HG02973 (cell line): ENCODE data around the gene ABCA8.
"Not testable (repeated sequence)": the region's sequence is repeated elsewhere in the genome, so short reads cannot be mapped to it uniquely, and the experiment has no call there.

Experiments
- ATAC-seq: cut with Tn5 transposase; IDR thresholded peaks from one replicate; pipeline ENCODE4 v1.9.1; 2021; ENCODE audit warnings: moderate library complexity; ENCODE audit not compliant: unreplicated experiment

ABCA8 gene, protein sequence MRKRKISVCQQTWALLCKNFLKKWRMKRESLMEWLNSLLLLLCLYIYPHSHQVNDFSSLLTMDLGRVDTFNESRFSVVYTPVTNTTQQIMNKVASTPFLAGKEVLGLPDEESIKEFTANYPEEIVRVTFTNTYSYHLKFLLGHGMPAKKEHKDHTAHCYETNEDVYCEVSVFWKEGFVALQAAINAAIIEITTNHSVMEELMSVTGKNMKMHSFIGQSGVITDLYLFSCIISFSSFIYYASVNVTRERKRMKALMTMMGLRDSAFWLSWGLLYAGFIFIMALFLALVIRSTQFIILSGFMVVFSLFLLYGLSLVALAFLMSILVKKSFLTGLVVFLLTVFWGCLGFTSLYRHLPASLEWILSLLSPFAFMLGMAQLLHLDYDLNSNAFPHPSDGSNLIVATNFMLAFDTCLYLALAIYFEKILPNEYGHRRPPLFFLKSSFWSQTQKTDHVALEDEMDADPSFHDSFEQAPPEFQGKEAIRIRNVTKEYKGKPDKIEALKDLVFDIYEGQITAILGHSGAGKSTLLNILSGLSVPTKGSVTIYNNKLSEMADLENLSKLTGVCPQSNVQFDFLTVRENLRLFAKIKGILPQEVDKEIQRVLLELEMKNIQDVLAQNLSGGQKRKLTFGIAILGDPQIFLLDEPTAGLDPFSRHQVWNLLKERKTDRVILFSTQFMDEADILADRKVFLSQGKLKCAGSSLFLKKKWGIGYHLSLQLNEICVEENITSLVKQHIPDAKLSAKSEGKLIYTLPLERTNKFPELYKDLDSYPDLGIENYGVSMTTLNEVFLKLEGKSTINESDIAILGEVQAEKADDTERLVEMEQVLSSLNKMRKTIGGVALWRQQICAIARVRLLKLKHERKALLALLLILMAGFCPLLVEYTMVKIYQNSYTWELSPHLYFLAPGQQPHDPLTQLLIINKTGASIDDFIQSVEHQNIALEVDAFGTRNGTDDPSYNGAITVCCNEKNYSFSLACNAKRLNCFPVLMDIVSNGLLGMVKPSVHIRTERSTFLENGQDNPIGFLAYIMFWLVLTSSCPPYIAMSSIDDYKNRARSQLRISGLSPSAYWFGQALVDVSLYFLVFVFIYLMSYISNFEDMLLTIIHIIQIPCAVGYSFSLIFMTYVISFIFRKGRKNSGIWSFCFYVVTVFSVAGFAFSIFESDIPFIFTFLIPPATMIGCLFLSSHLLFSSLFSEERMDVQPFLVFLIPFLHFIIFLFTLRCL (N-terminal part only)

DNA sequence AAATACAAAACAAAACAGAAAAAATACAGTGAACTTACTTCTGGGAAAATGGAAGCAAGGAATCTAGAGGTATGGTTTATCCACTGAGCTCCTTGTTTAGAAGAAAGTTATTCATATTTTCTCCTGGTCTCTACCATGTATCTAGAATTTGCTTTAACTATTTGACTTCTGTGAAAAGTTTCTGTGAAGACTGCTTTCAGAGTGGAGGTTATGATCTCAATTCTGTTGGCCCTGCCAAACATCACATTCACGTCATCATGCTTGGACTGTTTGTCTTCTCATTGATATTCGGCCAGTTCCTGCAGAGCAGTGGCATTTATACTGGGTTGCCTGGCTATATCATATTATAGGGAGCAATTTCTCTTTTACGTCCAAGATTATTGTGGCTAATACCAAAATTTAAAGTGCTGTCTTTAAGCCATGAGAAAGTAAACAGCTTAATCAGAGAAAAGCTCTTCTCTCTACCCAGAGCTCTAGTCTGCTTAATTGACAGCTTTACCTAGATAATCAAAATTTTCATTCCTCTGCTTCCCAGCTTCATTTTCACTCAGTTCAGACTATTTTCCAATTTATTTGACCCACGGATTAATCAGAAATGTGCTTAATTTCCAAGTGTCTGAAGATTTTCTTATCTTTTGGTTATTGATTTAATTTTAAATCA lies at the start of gene ABCA8:
ABCA8 (minus strand) TSS at position 212 of the 661 bp plus-strand sequence. CDS start 13,358 bp downstream, outside the sequence.
- ATAC-seq: no peak

DNA sequence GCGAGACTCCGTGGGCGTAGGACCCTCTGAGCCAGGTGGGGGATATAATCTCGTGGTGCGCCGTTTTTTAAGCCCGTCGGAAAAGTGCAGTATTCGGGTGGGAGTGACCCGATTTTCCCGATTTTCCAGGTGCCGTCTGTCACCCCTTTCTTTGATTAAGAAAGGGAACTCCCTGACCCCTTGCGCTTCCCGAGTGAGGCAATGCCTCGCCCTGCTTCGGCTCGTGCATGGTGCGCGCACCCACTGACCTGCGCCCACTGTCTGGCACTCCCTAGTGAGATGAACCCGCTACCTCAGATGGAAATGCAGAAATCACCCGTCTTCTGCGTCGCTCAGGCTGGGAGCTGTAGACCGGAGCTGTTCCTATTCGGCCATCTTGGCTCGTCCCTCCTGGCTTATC lies 49.6 kb upstream of the ABCA8 start:
- not testable (repeated sequence) for ATAC-seq

DNA sequence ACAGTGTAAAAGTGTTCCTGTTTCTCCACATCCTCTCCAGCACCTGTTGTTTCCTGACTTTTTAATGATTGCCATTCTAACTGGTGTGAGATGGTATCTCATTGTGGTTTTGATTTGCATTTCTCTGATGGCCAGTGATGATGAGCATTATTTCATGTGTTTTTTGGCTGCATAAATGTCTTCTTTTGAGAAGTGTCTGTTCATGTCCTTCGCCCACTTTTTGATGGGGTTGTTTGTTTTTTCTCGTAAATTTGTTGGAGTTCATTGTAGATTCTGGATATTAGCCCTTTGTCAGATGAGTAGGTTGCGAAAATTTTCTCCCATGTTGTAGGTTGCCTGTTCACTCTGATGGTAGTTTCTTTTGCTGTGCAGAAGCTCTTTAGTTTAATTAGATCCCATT lies 44.6 kb upstream of the ABCA8 start:
- not testable (repeated sequence) for ATAC-seq

DNA sequence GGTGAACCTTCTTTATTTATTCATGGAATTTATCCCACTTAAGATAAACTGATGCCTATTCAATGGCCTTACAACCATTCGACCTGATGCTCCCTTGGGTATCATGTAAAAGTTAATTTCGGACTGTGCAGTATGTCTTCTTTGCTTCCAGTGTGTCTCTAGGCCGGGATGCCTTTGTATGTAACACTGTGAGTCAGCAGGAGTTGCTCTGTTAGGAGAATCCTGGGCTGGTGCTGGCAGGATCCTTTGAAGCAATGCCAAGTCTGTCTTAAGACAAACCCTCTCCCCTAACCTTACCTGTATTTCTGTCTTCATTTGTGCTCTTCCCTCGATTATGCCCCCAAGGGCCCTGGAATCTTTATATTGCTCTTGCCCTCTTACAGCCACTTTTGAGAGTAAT lies 37.9 kb upstream of the ABCA8 start:
- no peak for ATAC-seq

DNA sequence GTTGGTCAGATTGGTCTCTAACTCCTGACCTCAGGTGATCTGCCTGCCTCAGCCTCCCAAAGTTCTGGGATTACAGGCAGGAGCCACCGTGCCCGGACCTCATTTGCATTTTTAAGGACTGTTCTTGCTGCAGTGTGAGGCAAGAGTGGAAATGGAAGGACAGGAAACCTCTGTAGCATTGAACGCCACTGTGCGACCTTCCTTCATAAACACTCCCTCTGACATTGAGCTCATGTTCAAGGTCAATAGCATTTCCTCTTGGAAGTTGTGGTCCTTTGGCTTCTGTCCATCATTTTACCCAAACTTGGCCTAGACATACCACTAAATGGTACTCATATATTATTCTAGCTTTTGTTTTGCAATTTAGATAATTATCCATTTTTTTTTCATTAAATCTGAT lies 32.8 kb upstream of the ABCA8 start:
- ATAC-seq: no peak

DNA sequence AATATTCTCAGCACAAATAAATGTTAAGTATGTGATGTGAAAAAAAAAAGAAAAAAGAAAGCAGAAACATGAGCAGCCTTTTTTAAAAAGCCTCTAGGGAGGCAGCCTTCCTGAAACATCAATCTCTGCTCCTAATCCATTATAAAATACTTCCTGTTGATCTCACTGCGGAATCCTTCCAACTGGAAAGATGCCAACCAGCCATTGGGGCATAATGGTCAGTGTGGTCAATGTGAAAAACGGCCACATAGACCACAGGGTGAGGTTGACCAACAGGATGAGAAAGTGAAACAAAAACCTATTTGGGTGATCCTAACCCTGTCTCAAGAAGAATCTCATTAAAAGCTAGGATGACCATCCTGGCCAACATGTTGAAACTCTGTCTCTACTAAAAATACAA lies 26.1 kb upstream of the ABCA8 start:
- ATAC-seq: no peak

DNA sequence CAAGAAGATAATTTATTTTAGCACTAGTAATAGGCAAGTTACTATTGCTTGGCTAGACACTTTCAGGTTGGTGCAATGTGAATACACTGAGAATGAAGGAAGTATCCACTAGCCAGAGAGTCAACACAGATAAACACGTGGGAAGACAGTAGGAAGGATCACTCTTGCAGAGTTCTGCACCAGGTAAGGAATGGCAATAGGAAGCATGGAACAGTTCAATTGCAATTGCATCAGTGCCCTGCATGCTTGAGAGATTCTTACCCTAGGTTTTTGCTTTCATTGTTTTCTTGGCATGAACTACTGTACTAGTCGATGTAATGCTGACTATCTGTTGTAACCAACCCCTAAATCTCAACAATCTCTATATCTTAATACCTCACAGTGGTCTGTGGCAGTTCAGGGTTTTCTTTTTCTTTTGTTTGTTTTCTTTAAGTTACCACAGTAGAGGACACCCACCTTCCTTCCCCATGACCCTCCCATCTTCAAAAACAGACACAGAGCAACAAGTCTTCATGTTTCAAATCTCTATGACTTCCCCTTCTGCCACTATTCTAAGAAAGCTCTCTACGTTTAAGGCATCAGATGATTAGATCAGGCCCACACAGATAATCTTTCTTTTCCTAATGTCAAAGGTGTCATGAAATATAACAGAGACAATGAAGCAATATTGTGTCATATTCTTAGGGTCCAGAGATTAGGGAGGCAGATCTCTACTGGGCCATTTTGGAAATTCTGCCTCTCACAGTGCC lies 18.1 kb upstream of the ABCA8 start:
- ATAC-seq: no peak

DNA sequence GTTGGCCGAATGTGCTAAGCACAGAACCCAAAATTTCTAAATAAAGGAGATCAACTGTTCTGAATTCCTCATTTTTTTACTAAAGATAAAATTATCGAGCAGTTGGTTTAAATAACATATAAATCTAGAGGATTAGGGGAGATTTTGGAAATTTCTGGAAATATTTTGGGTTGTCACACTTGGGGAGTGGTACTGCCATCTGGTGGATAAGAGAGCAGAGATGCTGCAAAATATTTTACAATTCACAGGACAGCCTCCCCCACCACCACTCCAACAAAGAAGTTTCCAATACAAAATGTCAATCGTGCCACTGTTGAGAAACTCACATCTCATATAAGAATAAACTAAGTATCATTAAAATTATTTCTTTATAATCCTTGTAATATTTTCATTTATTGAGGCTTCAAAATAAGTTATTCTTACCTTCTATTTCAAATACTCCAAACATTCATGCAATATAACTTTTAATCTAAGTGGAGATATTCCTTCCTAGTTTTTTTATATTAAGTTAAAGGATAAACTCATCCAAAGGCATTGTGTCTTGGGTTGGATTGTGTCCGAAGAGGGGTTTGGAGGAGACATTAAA lies 17.0 kb upstream of the ABCA8 start:
- no peak for ATAC-seq

DNA sequence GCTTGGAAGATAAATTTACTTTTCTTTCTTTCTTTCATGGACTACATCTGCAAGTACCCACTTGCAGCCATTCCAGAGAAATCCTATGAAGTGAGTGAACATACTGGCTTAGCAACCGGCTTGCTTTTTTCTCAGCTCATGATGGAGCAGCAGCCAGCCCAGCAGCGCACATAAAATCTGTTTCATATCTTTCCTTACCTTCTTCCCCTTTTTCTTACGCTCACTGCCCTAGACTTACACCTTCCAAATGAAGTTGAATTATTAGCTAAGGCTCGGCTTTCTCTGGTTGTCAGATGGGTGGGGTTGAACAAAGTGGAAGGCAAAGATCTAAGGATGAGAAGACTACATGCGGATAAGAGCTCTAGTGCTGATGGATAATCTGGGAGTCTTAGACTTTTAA lies 13.9 kb upstream of the ABCA8 start:
- no peak for ATAC-seq

DNA sequence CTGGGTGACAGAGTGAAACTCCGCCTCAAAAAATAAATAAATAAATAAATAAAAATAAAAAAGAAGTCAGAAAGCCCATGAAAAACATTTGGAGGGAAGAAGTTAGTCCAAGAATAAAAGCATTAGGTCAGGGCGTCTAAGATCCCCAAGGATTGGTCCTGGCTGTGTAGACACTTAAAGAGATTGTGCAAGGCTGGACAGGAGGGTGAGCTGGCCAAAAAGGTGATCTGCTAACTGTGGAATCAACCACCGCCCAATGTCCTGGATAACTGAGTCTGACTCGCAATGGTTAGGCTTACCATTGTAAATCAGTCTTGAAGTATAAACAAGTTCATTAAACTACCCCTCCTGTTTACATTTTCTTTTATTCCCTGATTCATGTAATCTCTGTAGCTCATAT lies 8.8 kb upstream of the ABCA8 start:
- no peak for ATAC-seq

DNA sequence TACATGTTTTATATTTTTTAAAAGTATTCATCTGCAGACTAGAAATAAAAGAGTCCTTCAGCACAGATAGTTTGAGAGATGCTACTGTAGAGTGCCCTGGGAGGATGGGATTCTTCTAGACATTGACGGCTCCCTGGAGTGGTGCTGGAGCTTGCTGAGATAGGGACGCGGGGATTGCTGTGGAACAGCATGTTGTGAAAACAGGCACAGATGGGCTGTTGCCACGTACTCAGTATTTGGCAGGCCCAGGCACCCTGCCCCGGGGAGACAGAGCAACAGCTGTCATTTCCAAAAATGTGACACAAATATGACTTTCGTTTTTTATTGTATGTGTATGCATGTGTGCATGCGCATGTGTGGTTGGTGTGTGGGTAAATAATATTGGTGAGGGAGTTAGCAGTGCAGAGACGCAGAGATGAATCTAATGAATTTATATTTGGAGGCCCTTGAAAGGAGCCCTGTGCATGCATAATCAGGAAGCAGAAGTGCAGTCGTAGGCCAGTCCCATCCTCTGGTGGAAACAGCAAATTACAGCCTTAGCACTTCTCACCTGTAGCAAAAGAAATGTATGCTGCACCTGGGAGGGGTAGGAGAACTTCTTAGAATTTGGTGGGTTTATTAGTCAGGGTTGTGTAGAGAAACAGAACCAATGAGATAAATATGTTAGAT lies 6.2 kb upstream of the ABCA8 start:
- no peak for ATAC-seq

DNA sequence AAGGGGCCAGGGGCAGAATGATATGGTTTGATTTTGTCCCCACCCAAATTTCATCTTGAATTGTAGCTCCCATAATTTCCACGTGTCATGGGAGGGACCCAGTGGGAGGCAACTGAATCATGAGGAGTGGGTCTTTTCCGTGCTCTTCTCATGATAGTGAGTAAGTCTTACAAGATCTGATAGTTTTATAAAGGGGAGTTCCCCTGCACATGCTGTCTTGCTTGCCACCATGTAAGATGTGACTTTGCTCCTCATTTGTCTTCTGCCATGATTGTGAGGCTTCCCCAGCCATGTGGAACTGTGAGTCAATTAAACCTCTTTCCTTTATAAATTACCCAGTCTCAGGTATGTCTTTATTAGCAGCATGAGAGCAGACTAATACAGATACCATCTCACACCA lies 3.9 kb upstream of the ABCA8 start:
- not testable (repeated sequence) for ATAC-seq

DNA sequence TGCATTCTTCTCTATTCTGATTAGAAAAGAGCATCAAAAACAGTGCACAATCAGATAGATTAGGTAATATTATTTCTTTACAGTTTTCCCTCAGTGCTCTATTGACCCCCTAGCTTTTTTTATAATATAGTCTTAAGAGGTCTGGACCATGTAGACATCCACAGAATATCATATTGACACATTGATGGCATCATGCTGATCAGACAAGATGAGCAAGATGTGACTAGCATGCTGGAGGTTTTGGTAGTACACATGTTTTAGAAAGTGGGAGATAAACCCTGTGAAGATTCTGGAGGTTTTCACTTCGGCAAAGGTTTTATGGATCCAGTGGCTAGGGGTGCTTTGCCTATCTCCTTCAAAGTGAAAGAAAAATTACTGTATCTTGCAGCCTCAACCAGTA lies 2.8 kb upstream of the ABCA8 start:
- no peak for ATAC-seq

DNA sequence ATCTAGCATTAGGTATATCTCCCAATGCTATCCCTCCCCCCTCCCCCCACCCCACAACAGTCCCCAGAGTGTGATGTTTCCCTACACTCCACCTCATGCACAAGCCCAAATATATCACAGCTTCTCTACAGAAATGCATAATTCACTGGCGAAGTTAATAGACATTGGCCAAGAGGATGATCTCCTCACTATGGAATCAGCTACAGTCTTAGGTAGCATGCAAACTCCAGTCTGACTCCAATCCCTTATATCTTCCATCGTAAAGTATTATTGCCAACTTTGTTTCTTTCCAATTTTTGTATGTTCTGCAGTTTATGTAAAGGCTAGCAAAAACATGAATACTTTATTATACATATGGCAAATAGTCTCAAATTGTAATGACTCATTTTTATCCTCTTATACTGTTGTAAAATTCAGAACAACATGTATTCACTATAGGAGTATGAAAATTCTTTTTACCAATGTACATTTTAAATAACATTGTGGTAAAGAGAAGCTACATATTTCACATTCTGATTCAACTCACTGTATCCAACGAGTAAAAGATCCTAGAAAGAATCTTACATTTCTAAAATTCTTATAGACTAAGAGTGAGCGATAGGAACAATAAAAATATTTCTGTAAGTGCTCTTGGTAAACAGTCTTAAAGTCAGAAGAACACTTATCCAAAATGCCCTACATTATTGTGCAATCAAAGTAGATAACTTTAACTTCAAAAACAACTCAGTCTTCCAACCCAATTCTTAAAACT lies 871 bp downstream of the ABCA8 start:
- ATAC-seq: no peak

DNA sequence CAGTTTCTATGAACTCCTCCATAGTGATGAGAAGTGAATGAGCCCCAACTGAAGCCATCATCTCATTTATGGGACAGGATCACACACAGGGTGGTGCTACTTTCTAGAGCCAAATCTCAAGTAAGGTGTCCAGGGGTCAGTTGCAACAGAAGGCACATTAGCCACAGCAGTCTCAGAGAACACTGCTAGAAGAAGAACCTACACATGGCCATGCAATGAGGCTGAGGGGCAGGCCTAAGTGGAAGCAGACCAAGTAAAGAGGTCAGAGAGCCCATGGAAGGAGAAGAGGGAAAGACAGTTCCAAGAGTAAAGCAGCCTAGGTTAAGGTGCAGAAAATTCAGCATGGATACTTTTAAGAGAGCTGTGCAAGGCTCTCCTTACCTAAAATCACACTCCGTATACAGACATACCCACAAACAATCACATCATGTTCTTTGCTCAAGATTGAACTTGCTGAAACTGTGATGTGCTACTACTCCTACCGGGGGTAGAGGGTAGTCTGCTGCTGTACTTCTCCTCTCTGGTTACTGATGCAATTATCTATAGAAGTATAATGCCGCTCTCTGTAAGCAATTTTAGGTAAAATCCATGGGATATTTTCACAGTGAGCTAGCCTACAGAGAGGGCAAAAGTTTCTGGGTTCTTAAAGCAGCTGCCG lies 1.7 kb downstream of the ABCA8 start:
- no peak for ATAC-seq

DNA sequence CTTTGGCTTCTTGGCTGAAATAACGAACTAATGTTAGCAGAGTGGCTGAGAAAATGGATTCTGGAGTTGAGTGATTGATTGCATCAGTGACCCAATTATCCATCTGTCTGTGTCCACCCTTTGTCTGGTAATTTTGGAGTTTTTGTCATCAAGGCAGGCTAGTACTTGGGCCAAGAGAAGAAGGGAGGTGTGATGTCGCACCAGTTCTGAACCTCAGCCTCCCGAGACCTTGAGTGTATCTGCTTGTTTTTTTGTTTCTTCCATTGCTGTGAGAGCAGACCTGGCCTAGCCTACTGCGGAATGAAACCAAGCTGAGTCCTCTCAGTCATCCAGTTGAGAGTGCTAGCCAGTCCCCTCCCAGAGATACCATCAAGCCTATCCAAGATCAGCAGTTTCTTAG lies 4.5 kb downstream of the ABCA8 start:
- no peak for ATAC-seq

DNA sequence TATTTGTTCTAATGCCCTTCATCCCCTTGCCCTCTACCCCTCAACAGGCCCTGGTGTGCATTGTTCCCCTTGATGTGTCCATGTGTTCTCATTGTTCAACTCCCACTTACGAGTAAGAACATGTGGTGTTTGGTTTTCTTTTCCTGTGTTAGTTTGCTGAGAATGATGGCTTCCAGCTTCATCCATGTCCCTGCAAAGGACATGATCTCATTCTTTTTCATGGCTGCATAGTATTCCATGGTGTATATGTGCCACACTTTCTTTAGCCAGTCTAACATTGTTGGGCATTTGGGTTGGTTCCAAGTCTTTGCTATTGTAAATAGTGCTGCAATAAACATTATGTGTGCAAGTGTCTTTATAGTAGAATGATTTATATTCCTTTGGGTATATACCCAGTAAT lies 7.3 kb downstream of the ABCA8 start:
- not testable (repeated sequence) for ATAC-seq

DNA sequence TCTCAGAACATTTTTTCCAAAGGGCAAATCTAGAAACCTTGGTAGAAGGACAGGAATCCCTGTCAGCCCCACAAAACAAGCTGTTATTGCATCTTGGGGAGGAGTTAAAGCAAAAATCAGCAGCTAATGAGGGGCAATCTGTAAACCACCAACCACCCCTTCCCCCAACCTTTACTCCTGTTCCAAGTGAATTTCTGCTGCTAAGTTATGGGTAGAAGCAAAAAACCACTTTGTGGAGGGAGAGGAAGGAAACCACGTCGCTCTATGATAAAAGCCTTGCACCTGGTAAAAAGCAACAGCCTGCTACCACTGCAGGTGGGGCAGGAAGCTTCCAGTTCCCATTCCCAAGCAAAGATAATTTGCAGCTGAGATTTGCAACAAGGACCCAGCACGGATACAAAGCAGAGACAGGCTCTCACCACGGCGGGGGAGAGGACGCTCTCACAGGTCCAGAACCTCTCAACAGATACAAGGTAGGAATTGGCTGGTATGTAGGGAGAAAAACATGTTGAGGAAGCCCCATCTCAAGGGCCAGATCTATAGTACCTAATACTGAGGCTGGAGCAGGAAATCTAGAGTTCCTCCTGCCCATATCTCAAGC lies 10.7 kb downstream of the ABCA8 start:
- no peak for ATAC-seq
